Measurements from ENCODE around the gene HOXC6.
"Not testable (repeated sequence)": the region's sequence is repeated elsewhere in the genome, so short reads cannot be mapped to it uniquely, and the experiment has no call there.

The HOXC6 gene

GRCh38 chr12:54060174-54060974, 32.1 kb downstream of the HOXC6 start:
- DNase-seq, result no peak

- no peak for DNase-seq
Measured at GRCh38 chr12:54060975-54061778, 32.9 kb downstream of the HOXC6 start.

- DNase-seq, result no peak
Measured at GRCh38 chr12:54065677-54066076, 37.4 kb downstream of the HOXC6 start.

GRCh38 chr12:54066408-54066807, 38.2 kb downstream of the HOXC6 start:
- no peak for DNase-seq

- DNase-seq, result no peak
Measured at GRCh38 chr12:54068418-54069070, 40.3 kb downstream of the HOXC6 start.

GRCh38 chr12:54071942-54072341, 43.7 kb downstream of the HOXC6 start:
- no peak for DNase-seq

- no peak for DNase-seq
Measured at GRCh38 chr12:54074308-54074707, 46.1 kb downstream of the HOXC6 start.

- DNase-seq, result no peak
Measured at GRCh38 chr12:54075409-54075808, 47.2 kb downstream of the HOXC6 start.

GRCh38 chr12:54075974-54076373, 47.7 kb downstream of the HOXC6 start:
- no peak for DNase-seq

GRCh38 chr12:54077843-54078242, 49.6 kb downstream of the HOXC6 start:
- DNase-seq, result not testable (repeated sequence)

GRCh38 chr12:54079115-54079514, 50.9 kb downstream of the HOXC6 start:
- DNase-seq, result not testable (repeated sequence)

All from CD4-positive, alpha-beta T cell treated with Interleukin-6 for 4 hours (primary cell).